GM21367 (cell line): Measurements from ENCODE around the gene CTNNA2.

Experiments
- ATAC-seq: cut with Tn5 transposase; IDR thresholded peaks from one replicate; pipeline ENCODE4 v1.9.1; 2021; ENCODE audit not compliant: unreplicated experiment

CTNNA2 gene

GRCh38 chr2:80303006-80303908 lies 790.4 kb downstream of the CTNNA2 start:
- no peak for ATAC-seq

- ATAC-seq, result no peak
These were observed 791.3 kb downstream of the CTNNA2 start, which contains the start of gene LRRTM1 for GRCh38 chr2:80303909-80304837. Gene LRRTM1 (minus strand): TSS chr2:80304752. CDS start chr2:80303819, 933 bp downstream.

GRCh38 chr2:80311304-80311703 lies 798.5 kb downstream of the CTNNA2 start:
- ATAC-seq, result no peak

- no peak for ATAC-seq
These were observed 799.5 kb downstream of the CTNNA2 start for GRCh38 chr2:80312282-80312839.

- no peak for ATAC-seq
These were observed 809.6 kb downstream of the CTNNA2 start for GRCh38 chr2:80322311-80322920.

- ATAC-seq, result no peak
These were observed 810.1 kb downstream of the CTNNA2 start for GRCh38 chr2:80322958-80323357.

GRCh38 chr2:80323610-80324009 lies 810.8 kb downstream of the CTNNA2 start:
- no peak for ATAC-seq

- no peak for ATAC-seq
These were observed 811.7 kb downstream of the CTNNA2 start for GRCh38 chr2:80324525-80324924.

- no peak for ATAC-seq
These were observed 813.4 kb downstream of the CTNNA2 start for GRCh38 chr2:80326214-80326613.

GRCh38 chr2:80326861-80327260 lies 814.0 kb downstream of the CTNNA2 start:
- ATAC-seq, result no peak

GRCh38 chr2:80328159-80328571 lies 815.3 kb downstream of the CTNNA2 start:
- no peak for ATAC-seq

GRCh38 chr2:80329491-80329890 lies 816.6 kb downstream of the CTNNA2 start:
- no peak for ATAC-seq

- no peak for ATAC-seq
These were observed 817.9 kb downstream of the CTNNA2 start for GRCh38 chr2:80330527-80331450.

GRCh38 chr2:80333886-80334285 lies 821.0 kb downstream of the CTNNA2 start:
- ATAC-seq, result no peak

- no peak for ATAC-seq
These were observed 822.6 kb downstream of the CTNNA2 start for GRCh38 chr2:80335411-80335810.

GRCh38 chr2:80338794-80339193 lies 825.9 kb downstream of the CTNNA2 start:
- no peak for ATAC-seq

- no peak for ATAC-seq
These were observed 827.2 kb downstream of the CTNNA2 start for GRCh38 chr2:80340022-80340421.

GRCh38 chr2:80348078-80348477 lies 835.2 kb downstream of the CTNNA2 start:
- ATAC-seq, result no peak

- no peak for ATAC-seq
These were observed 836.1 kb downstream of the CTNNA2 start for GRCh38 chr2:80348953-80349352.

- ATAC-seq, result no peak
These were observed 838.4 kb downstream of the CTNNA2 start for GRCh38 chr2:80351231-80351630.
